Muscle of leg (tissue), 11 donors: ENCODE data around the gene CBR3. TPM values are rescaled to one million over a fixed set of nuclear protein-coding genes. Genes with fewer than 3 reads are reported as not detected.
"Not testable (repeated sequence)": the region's sequence is repeated elsewhere in the genome, so short reads cannot be mapped to it uniquely, and the experiment has no call there.

Source experiments
- DNase-seq: peaks from one replicate; pipeline ENCODE4 v3.0.0; 2013
- H3K27ac ChIP-seq: one replicate; pipeline ENCODE4 v1.5.1; 2013; ENCODE audit warnings: mild to moderate bottlenecking, low read length, control low read depth
- H3K27me3 ChIP-seq: one replicate; pipeline ENCODE4 v1.6.1; 2013; ENCODE audit warnings: low read length; ENCODE audit not compliant: control insufficient read depth, insufficient read depth
- H3K36me3 ChIP-seq: one replicate; pipeline ENCODE4 v1.6.1; 2013; ENCODE audit warnings: low read length; ENCODE audit not compliant: control insufficient read depth, insufficient read depth
- H3K4me1 ChIP-seq: one replicate; pipeline ENCODE4 v1.6.1; 2013; ENCODE audit warnings: low read length; ENCODE audit not compliant: control insufficient read depth, insufficient read depth
- H3K4me3 ChIP-seq: one replicate; pipeline ENCODE4 v1.5.1; 2013; ENCODE audit warnings: low read length, control low read depth
- H3K9me3 ChIP-seq: replicated peaks from 2 replicates; pipeline ENCODE4 v1.6.1; 2013; ENCODE audit warnings: low read depth, low read length; ENCODE audit not compliant: control insufficient read depth
- WGBS: methylation state at CpG from one replicate; pipeline ENCODE4 v1.1.5; 2013; ENCODE audit warnings: missing lambda C conversion rate; ENCODE audit not compliant: insufficient coverage; 5-methylcytosine and 5-hydroxymethylcytosine counted together
- polyA plus RNA-seq, 8 donors: library from polyadenylated mRNA; unstranded; fragments of 120-200 nt; gene quantifications; one replicate each; pipeline versions ENCODE4 v1.2.1 to v1.2.3, GENCODE V29; 2013; ENCODE audit warnings: inconsistent platforms in 1 of 8, low replicate concordance in 1 of 8; ENCODE audit not compliant: insufficient read length in 8 of 8, insufficient read depth in 1 of 8
- total RNA-seq: library from RNA; stranded (reverse); fragments of 120-200 nt; gene quantifications from one replicate; pipeline ENCODE4 v1.2.4, GENCODE V29; 2013

The CBR3 gene
- total and polyA plus RNA-seq, 9 donors = 2.2 to 4.1 (median 3.3) TPM

DNA sequence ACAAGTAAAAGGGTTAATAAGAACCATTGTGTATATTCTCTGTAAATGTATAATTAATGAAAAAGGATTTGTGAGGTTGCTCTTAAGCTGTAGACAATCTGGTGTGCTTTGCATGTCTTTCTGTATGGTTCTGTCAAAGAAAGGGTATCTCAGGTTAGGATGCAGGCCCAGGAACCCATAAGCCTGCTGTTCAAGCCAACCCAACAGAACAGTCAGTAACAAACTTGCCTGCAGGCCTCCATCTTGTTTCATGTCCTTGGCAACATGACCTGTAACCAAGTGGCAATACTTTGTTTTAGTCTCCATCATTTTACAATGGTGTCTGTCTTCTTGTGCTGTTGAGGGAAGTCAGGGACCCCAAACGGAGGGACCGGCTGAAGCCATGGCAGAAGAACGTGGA is 35.9 kb upstream of the CBR3 start:
- no CpG with 5 or more reads among the region's 3 CpGs for WGBS
- peaks cover 13% of the 10 kb centered on the region for H3K27me3 ChIP-seq
- H3K9me3 ChIP-seq = peaks cover 2% of the 10 kb centered on the region
- H3K36me3 ChIP-seq = no peaks in the 10 kb centered on the region
- H3K27ac ChIP-seq = no peak overlapping the region
- H3K4me1 ChIP-seq = no peaks in the 10 kb centered on the region
- no peak for DNase-seq
- H3K4me3 ChIP-seq = no peak overlapping the region

DNA sequence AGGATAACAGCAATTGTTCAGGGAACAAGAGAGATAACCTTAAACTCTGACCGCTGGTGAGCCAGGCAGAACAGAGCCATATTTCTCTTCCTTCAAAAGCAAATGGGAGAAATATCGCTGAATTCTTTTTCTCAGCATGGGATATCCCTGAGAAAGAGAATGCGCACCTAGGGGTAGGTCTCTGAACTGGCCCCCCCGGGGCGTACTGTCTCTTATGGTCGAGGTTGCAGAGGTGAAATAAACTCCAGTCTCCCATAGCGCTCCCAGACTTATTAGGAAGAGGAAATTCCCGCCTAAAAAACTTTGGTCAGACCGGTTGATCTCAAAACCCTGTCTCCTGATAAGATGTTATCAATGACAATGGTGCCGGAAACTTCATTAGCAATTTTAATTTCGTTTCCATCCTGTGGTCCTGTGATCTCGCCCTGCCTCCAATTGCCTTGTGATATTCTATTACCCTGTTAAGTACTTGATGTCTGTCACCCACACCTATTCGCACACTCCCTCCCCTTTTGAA is 35.1 kb upstream of the CBR3 start:
- DNase-seq, H3K4me1 ChIP-seq, H3K4me3 ChIP-seq, H3K9me3 ChIP-seq, H3K36me3 ChIP-seq, H3K27ac ChIP-seq: not testable (repeated sequence)
- peaks cover 19% of the 10 kb centered on the region for H3K27me3 ChIP-seq
- WGBS = 43% methylated on average over 3 of the region's 13 CpGs

DNA sequence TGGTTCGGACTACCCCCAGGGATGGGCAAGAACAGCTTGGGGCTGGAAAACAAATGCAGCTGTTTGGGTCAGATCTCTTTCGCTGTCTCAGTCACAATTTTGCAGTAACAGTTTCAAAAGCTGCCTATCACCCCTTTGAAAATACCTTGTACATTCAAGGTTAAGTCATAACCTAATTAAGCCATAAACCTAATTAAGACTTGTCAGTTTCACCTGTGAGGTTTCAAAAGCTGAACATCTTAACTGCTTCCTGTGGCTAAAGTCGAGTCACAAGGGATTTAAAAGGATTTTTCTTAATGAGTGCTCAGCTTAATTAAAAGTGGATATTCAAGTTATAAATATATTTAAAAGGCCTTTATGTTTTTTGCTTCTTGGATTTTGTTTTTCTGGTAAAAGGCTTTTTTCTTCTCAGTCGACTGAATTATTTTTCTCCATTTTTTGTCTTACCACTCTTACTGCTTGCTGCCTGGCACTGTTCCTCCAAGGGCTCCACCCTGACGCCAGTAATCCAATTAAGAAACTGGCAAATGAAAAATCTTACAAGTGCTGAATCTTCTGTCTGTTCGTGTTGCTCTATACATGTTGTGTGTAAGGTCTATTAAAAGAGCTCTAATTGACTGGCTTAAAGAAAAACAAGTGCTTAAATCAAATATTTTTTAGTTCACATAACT is 33.8 kb upstream of the CBR3 start:
- 71% methylated on average over 1 of the region's 6 CpGs for WGBS
- DNase-seq = no peak
- Histone ChIP-seq H3K9me3 (no peaks in the 10 kb centered on the region), H3K27ac (no peak overlapping the region), H3K36me3 (no peaks in the 10 kb centered on the region), H3K4me3 (no peak overlapping the region), H3K4me1 (peaks cover 8% of the 10 kb centered on the region), H3K27me3 (peaks cover 29% of the 10 kb centered on the region)

DNA sequence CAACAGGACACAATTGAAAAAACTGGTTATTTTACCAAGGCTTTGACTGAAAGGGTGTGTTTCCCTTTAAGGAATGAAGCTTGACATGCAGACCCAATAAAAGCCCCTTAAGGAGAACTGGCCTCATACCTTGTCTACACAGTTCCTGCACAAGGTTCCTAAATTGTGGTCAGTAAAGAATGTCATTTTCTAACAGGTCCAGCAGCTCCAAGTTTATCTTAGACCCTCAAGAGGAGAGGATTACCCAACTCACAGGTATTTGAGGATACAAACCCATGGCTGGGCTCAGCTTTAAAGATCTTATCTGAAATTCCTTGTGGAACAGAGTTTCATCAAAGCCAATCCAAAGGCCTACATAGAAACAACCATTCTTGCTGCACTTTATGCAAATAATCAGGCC is 31.4 kb upstream of the CBR3 start:
- no peak overlapping the region for H3K27ac ChIP-seq

DNA sequence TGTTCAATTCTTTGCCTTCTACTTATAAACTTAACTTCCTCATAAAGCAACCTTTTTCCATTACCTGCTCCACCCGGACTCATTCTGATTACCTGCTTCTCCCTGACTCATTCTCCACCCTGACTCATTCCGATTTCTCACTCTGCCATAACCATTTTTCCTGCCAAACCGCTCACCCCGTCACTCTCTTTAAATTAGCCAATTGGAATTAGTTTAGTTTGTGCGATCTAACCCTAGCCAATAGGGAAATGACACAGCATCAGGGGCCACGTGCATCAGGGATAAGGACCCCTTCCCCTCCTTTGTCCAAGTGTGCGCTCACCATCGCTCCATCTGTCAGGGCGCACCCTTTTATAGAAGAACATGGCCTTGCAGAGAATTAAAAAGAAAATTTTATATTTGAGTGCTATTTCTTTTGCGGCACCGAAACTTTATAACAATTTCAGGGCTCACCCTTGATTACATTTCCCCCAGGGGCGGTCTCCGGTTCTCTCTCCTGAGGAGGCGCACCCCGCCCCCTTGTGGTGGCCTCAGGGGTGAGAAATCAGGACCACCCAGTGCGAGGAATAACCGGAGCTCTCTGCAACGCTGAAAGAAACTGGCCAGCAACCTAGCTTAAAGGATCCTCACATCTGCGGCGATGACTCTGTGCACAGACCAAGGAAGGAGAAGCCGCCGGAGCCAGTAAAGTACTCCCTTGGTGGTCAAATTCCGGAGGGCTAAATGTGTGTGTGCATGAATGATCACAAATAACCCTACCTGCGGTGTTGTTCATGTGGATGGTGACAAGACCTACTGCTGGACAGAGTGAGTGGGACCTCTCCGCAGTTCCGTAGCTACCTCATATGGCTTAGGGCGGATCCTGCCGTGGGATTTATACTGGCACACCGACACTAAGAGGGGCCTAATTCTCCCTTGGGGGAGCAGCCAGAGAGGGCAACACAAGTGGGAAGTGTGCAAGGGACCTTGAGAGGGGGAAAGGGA is 30.3 kb upstream of the CBR3 start:
- Histone ChIP-seq H3K9me3 (no peaks in the 10 kb centered on the region), H3K27ac (no peak overlapping the region), H3K4me1 (peaks cover 8% of the 10 kb centered on the region), H3K36me3 (no peaks in the 10 kb centered on the region), H3K27me3 (peaks cover 30% of the 10 kb centered on the region), H3K4me3 (no peak overlapping the region)
- 9% methylated on average over 11 of the region's 29 CpGs for WGBS
- DNase-seq = peak; percentile 54

More for the DNA sequence above, 31.4 kb upstream of the CBR3 start:
- no peaks in the 10 kb centered on the region for H3K36me3 ChIP-seq
- peaks cover 8% of the 10 kb centered on the region for H3K4me1 ChIP-seq
- DNase-seq = no peak
- H3K9me3 ChIP-seq = no peaks in the 10 kb centered on the region
- H3K27me3 ChIP-seq = peaks cover 32% of the 10 kb centered on the region
- no peak overlapping the region for H3K4me3 ChIP-seq

DNA sequence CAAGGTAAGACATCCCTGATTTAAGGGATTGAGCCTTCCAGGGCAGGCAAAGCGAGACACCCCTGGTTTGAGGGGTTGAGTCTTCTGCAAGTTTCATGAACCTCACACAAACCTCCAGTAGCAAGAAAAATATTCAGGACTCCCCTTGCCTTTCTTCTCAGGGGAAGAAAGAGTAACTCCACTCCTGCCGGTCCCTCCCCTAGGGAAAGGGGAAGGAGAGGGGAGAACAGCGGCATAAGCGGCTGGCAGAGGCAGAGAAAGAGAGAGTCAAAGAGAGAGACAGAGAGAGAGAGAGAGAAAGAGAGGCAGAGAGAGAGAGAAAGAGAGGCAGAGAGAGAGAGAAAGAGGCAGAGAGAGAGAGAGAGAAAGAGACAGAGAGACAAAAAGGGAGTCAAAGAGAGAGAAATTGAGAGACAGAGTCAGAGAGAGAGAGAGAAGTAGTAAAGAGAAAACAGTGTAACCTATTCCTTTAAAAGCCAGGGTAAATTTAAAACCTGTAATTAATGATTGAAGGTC is 29.5 kb upstream of the CBR3 start:
- H3K27ac ChIP-seq = no peak overlapping the region
- no peaks in the 10 kb centered on the region for H3K36me3 ChIP-seq
- no peaks in the 10 kb centered on the region for H3K9me3 ChIP-seq
- 14% methylated on average over 2 of the region's 4 CpGs for WGBS
- no peak for DNase-seq
- H3K4me1 ChIP-seq = peaks cover 8% of the 10 kb centered on the region
- H3K27me3 ChIP-seq = peaks cover 31% of the 10 kb centered on the region
- H3K4me3 ChIP-seq = no peak overlapping the region

DNA sequence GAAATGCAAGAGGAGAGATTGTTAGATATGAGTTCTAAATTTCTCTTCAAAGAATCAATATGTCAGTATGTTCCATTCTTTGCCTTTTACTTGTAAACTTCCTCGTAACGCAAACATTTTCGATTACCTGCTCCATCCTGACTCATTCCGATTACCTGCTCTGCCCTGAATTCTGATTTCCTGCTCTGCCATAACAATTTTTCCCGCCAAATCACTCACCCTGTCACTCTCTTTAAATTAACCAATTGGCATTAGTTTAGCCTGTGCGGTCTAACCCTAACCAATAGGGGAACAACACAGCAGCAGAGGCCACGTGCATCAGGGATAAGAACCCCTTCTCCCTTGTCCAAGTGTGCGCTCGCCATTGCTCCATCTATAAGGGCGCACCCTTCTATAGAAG is 25.0 kb upstream of the CBR3 start:
- DNase-seq = no peak
- 87% methylated on average over 7 of the region's 10 CpGs for WGBS

DNA sequence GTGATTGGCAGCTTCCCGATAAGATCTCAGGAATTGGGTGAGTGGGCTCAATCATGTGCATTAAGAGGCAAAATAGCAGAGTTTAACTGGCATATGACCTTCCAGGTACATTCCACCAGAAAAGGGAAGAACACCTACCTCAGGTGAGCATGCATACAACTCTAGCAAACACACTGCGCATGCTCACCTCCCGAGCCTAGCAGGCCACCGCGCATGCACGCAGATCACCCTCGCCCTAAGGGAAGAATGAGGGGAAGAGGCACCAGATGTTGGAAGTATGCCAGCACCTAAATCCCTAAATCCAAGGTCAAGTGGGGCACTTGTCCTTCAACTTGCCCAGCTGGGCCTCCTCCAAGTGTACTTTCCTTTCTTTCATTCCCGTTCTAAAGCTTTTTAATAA is 23.6 kb upstream of the CBR3 start:
- DNase-seq = no peak
- Histone ChIP-seq H3K27ac (no peak overlapping the region), H3K4me3 (no peak overlapping the region), H3K9me3 (no peaks in the 10 kb centered on the region), H3K4me1 (peaks cover 3% of the 10 kb centered on the region), H3K27me3 (peaks cover 7% of the 10 kb centered on the region), H3K36me3 (no peaks in the 10 kb centered on the region)
- WGBS = 100% methylated on average over 1 of the region's 8 CpGs

More for the DNA sequence above, 25.0 kb upstream of the CBR3 start:
- no peak overlapping the region for H3K27ac ChIP-seq
- H3K9me3 ChIP-seq = no peaks in the 10 kb centered on the region
- no peaks in the 10 kb centered on the region for H3K36me3 ChIP-seq
- peaks cover 5% of the 10 kb centered on the region for H3K4me1 ChIP-seq
- H3K27me3 ChIP-seq = peaks cover 16% of the 10 kb centered on the region
- no peak overlapping the region for H3K4me3 ChIP-seq

DNA sequence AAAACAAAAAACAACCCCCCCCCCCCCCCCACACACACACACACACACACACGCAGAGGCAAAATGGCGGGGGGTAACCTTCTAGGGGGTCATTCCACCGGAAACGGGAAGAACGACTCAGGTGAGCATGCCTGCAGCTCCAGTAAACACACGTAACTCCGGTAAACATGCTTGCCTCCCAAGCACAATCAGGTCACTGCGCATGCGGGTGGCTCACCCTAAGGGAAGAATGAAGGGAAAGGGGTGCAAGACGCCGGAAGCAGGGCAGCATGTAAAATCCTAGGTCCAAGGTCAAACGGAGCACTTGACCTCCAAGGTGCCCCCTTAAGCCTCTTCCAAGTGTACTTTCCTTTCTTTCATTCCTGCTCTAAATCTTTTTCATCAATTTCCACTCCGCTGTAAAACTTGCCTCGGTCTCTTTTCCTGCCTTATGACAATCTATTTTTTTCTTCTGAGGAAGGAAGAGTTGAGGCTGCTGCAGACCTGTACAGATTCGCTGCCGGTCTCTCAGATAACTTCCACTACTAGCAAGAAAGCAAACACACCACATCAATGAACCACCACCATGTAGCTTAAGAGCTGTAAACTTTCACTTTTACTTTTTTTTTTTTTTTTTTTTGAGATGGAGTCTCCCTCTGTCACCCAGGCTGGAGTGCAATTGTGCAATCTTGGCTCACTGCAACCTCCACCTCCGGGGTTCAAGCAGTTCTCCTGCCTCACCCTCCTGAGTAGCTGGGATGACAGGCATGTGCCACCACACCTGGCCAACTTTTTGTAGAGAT is 21.0 kb upstream of the CBR3 start:
- Histone ChIP-seq H3K27ac (no peak overlapping the region), H3K4me3 (no peak overlapping the region), H3K36me3 (no peaks in the 10 kb centered on the region), H3K9me3 (peaks cover 4% of the 10 kb centered on the region), H3K4me1 (peaks cover 3% of the 10 kb centered on the region), H3K27me3 (peaks cover 4% of the 10 kb centered on the region)
- WGBS = 49% methylated on average over 7 of the region's 17 CpGs
- no peak for DNase-seq
